NT2/D1 (cell line): ENCODE results near the gene GDI2.

Source experiments
- DNase-seq: peaks from one replicate; pipeline ENCODE4 v3.0.0-alpha.2; 2011; ENCODE audit warnings: low read depth, low spot score
- H3K27me3 ChIP-seq: 2 replicates; pipeline ENCODE4 v1.6.0; 2011; ENCODE audit warnings: mild to moderate bottlenecking; ENCODE audit not compliant: insufficient read length, insufficient read depth
- H3K36me3 ChIP-seq: 2 replicates; pipeline ENCODE4 v1.6.1; 2011; ENCODE audit warnings: mild to moderate bottlenecking, low read length, mixed read lengths; ENCODE audit not compliant: insufficient read depth, insufficient read length
- H3K4me1 ChIP-seq: 2 replicates; pipeline ENCODE4 v1.5.1; 2011; ENCODE audit not compliant: insufficient read depth, insufficient read length
- H3K4me3 ChIP-seq: 2 replicates; pipeline ENCODE4 v1.5.1; 2011; ENCODE audit warnings: low read depth; ENCODE audit not compliant: insufficient read length
- H3K9ac ChIP-seq: 2 replicates; pipeline ENCODE4 v1.6.0; 2011; ENCODE audit warnings: low read depth; ENCODE audit not compliant: insufficient read length
- H3K9me3 ChIP-seq: 2 replicates; pipeline ENCODE4 v1.5.1; 2011; ENCODE audit warnings: mild to moderate bottlenecking, low read length; ENCODE audit not compliant: insufficient read depth
- SUZ12 ChIP-seq: IDR thresholded peaks from 2 replicates; pipeline ENCODE4 v1.6.1; 2011; ENCODE audit not compliant: insufficient read length, insufficient read depth; ENCODE audit errors: extremely low read depth
- YY1 ChIP-seq: IDR thresholded peaks from 2 replicates; pipeline ENCODE4 v1.6.1; 2011; ENCODE audit not compliant: insufficient read length, insufficient read depth
- ZNF274 ChIP-seq: IDR thresholded peaks from 2 replicates; pipeline ENCODE4 v1.6.1; 2011; ENCODE audit warnings: mild to moderate bottlenecking, low read depth, low read length

Gene GDI2

DNA sequence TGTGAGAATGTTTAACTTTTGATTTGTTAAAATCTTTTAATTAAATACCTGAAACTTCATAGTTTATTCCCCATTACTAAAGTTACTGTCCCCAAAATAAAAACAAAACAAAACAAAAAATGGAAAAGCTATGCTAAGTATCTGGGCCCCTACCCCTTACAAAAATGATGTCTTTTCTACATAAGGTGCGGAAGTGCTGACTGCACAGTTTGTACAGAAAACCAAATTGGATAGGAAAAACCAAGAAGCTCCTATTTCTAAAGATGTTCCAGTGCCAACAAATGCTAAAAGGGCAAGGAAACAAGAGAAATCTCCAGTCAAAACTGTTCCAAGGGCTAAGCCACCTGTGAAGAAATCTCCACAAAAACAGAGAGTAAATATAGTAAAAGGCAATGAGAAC lies 78.1 kb downstream of the GDI2 start:
- Histone ChIP-seq H3K9ac (no peak overlapping the region), H3K4me3 (no peak overlapping the region), H3K9me3 (no peaks in the 10 kb centered on the region), H3K36me3 (peaks cover 55% of the 10 kb centered on the region), H3K27me3 (no peaks in the 10 kb centered on the region), H3K4me1 (no peaks in the 10 kb centered on the region)
- no peak for DNase-seq
- TF ChIP-seq YY1 = no peak
- TF ChIP-seq ZNF274 = no peak
- TF ChIP-seq SUZ12 = no peak

DNA sequence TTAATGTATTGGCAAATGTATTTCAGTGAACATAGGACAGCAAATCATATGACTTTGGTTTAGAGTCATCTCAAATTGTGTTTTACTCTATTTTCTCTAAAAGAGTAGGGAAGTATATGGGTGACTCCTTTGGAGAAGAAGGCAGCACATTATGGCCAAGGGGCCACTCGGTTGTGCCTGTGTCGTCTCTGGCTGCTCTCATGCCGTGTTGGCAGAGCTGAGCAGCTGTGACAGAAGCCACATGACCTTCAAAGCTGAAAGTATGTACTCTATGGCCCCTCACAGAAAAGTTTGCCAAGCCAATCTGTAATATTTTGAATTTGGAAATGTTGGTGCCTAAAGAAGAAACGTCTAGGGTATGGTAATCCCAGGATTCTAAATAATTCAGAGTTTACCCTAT lies 81.1 kb downstream of the GDI2 start:
- H3K9ac ChIP-seq = no peak overlapping the region
- peaks cover 50% of the 10 kb centered on the region for H3K36me3 ChIP-seq
- H3K9me3 ChIP-seq = no peaks in the 10 kb centered on the region

DNA sequence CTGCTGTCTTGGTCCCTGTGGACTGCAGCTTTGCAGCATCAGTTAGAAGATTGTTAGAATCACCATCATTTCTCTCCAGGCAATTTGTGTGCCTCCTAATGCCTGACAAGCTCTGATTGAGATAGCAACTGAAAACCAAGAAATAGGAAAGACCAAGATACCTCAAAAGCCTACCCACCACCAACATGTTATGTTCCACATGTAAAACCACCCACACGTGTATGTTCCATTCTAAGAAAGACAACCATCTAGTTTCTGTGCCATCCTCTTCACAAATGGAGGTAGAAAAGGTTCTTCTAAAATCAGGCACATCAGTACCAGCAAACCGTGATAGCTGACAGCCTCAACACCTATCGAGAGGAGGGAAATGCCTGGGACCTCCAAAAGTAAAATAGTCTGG lies 81.7 kb downstream of the GDI2 start:
- H3K9me3 ChIP-seq = no peaks in the 10 kb centered on the region
- no peak overlapping the region for H3K9ac ChIP-seq
- TF ChIP-seq ZNF274 = no peak
- no peak for TF ChIP-seq YY1
- DNase-seq = no peak
- no peaks in the 10 kb centered on the region for H3K27me3 ChIP-seq
- H3K36me3 ChIP-seq = peaks cover 54% of the 10 kb centered on the region
- no peak overlapping the region for H3K4me3 ChIP-seq
- no peaks in the 10 kb centered on the region for H3K4me1 ChIP-seq

More for the DNA sequence above, 81.1 kb downstream of the GDI2 start:
- no peak for DNase-seq
- no peak overlapping the region for H3K4me3 ChIP-seq
- no peaks in the 10 kb centered on the region for H3K4me1 ChIP-seq
- TF ChIP-seq SUZ12 (no peak), YY1 (no peak), ZNF274 (no peak)
- H3K27me3 ChIP-seq = no peaks in the 10 kb centered on the region

DNA sequence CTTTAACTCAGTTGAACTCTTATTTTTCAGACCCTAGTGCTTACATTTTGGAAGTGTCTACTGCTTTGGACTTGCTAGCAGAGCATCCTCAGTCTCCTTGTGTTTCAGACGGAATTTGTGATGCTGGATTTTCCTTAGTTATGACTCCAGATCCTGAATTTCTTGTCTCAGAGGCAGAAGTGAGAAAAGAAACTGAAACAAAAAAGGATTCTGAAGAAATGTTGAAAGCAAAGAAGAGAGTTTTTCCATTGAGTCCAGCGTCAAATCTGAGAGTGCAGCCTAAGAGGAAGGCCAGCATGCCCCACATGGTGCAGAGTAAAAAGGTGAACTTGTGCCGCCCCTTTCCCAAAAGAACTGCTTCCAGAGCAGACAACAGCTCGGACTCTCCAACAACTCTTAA lies 82.5 kb downstream of the GDI2 start:
- Histone ChIP-seq H3K27me3 (no peaks in the 10 kb centered on the region), H3K4me1 (no peaks in the 10 kb centered on the region), H3K9me3 (no peaks in the 10 kb centered on the region), H3K36me3 (peaks cover 52% of the 10 kb centered on the region), H3K4me3 (no peak overlapping the region), H3K9ac (no peak overlapping the region)
- DNase-seq = no peak
- TF ChIP-seq SUZ12 = no peak
- TF ChIP-seq ZNF274 = no peak
- no peak for TF ChIP-seq YY1

DNA sequence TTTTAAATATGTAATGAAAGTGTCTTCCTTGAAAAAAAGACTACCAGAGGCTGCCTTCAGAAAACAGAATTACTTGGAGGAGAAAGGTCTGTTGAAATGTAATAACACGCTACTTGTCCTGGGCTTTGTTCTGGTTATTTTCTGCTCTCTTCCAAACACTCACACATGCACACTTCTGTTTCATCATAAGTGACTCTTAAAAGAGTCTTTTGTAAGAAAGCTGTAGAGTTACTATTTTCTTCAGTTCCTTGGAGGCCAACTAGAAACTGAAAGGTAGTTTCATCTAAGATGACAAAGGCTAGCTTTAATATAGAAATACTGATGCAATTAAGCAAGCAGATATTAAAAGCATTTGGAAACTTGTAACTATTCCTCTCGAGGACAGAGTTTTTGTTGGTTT lies 89.5 kb downstream of the GDI2 start:
- peaks cover 28% of the 10 kb centered on the region for H3K36me3 ChIP-seq
- H3K4me3 ChIP-seq = no peak overlapping the region
- no peak for DNase-seq
- no peaks in the 10 kb centered on the region for H3K4me1 ChIP-seq
- TF ChIP-seq SUZ12 (no peak), YY1 (no peak), ZNF274 (no peak)
- no peaks in the 10 kb centered on the region for H3K9me3 ChIP-seq
- H3K27me3 ChIP-seq = no peaks in the 10 kb centered on the region
- H3K9ac ChIP-seq = no peak overlapping the region

DNA sequence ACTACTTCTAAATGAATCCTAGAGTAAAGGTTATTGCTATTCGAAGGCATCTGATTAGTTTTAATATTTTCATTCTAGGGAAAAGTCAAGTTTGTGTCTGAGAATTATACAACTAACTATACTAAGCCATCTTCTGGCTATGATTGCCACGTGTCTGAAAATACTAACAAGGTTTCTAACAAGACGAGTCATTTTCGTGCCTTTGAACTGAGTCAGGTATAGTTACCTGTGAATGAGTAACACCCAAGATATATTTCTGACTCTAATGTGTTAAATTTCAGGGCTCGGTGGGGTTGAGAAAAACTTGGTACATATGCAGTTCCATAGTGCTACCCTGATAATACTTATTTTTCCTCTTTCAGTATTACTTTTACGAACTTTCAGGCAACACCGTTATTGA lies 93.1 kb downstream of the GDI2 start:
- Histone ChIP-seq H3K9ac (no peak overlapping the region), H3K4me1 (no peaks in the 10 kb centered on the region), H3K4me3 (no peak overlapping the region), H3K27me3 (no peaks in the 10 kb centered on the region), H3K9me3 (no peaks in the 10 kb centered on the region), H3K36me3 (peaks cover 17% of the 10 kb centered on the region)
- no peak for DNase-seq
- TF ChIP-seq ZNF274 (no peak), YY1 (no peak), SUZ12 (no peak)

DNA sequence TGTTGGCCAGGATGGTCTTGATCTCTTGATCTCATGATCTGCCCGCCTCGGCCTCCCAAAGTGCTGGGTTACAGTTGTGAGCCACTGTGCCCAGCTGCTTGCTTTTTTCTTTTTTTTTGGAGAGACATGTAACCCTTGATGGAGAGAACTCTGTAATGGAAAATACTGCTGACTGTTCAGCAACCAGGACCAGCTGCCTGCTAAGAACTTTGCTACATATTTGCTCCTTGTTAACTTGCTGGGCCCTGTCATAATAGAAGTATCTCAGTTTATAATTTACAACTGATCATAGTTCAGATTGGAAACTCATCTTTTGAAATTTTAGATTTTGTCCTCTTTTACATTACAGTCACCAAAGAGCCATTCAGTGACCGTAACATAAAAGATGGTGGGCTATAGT lies 93.7 kb downstream of the GDI2 start:
- Histone ChIP-seq H3K27me3 (no peaks in the 10 kb centered on the region), H3K4me1 (no peaks in the 10 kb centered on the region), H3K9me3 (no peaks in the 10 kb centered on the region), H3K4me3 (no peak overlapping the region), H3K36me3 (peaks cover 14% of the 10 kb centered on the region), H3K9ac (no peak overlapping the region)
- TF ChIP-seq ZNF274 = no peak
- TF ChIP-seq YY1 = no peak
- TF ChIP-seq SUZ12 = no peak
- no peak for DNase-seq
